ENCODE measurements around the gene ASB3. TPM values are rescaled to one million over a fixed set of nuclear protein-coding genes. Genes with fewer than 3 reads are reported as not detected.

ASB3 gene
- total and polyA plus RNA-seq, 9 of the 15 experiments (the other 6 are each of a cell fraction or from before 2014, with no cell fraction given), result 13.6 to 35.3 (median 18.7) TPM

DNA sequence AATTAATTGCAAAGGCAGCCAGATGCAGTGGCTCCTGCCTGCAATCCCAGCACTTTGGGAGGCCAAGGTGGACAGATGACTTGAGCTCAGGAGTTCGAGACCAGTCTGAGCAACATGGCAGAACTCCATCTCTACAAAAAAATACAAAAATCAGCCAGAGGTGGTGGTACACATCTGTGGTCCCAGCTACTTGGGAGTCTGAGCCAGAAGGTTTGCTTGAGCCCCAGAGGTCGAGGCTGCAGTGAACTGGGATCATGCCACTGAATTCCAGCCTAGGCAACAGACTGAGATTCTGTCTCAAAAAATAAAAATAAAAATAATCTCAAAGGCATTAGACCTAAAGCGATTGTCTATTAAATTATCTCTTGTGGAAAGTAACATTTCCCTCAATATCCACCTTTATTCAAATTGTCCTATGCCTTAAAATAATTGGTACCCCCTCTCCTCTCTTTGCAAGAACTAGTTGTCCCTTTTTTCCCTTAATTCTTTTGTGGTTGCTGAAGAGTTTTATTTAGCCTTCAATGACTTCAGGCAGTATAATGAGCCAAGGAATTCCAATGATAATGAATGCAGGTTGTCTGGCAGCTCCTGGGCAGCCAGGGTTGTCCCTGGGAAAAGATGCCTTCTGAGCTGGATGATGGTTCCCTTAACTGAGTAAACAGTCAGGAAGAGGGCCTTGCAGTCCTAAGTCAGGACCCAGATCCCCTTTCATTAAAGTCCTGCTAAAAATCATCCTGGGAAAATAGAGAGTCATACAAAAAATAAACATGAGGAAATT, 40.8 kb upstream of the ASB3 start (continued):
- no peak for TF ChIP-seq FOXJ2 (tag; IDR thresholded peaks at IDR 0.05)

DNA sequence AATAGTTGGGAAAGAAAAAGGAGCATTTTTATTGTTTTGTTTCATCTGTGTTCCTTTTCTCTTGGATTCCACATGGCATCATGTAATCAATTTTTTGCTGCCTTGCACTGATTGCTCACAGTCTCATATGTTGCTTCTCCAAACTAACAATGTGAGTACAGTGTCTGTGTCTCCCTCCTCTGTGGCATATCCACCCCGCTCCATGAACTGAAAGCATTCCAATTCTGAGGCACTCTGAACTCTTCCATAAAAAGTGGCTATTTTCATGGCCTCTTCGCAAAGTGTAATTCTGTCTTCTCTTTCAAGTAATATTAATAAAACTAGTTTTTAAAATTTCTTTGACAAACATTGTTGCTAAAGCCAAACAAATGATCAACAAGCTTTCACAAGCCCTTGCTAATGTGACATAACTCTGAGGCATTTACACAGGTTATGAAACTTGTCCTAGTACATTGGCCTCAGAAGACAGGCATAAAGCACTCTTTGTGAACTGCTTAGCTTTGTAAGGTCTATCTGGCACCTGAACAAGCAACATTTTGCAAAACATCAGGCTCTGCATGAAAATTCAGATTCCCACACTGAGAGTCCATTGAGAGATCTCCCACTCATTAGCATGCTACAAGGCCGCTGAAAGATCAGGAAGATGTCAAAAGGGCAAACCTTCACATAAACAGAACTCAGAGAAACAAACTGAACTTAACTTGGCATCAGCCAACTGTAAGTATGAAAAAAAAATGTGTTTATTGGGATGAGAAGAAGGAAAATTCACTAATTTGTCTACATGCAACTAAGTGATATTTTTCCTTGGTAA, 40.0 kb upstream of the ASB3 start:
- no peak overlapping the region for H3K27ac ChIP-seq (ENCODE audit: extremely low read depth, low read depth, low read length)
- no peaks in the 10 kb centered on the region for H3K9me1 ChIP-seq (ENCODE audit: control insufficient read depth, insufficient read depth, low read length)
- FAIRE-seq, result no peak
- in situ Hi-C loops (cut with MboI) (no loop called here), intact Hi-C loops (cut with micrococcal nuclease) (loop anchor here (10.0 kb wide), 2 partner anchors 232 to 402 kb away; no protein-coding TSS in a partner anchor)
- no peaks in the 10 kb centered on the region for H3K9me3 ChIP-seq (replicated peaks; ENCODE audit: control insufficient read depth, insufficient read depth, low read depth, low read length)
- WGBS (ENCODE audit: insufficient coverage, low coverage, missing lambda C conversion rate), result 57% methylated on average over 3 of the region's 3 CpGs
- ATAC-seq, result no peak
- BruUV-seq (replicated peaks), result no TSS peak
- ChIA-PET CTCF (ENCODE audit: low intra/inter-chr PET ratio) (no interaction called here), POLR2A (no interaction called here)
- no peaks in the 10 kb centered on the region for H3K36me3 ChIP-seq (ENCODE audit: control insufficient read depth, insufficient read depth, low read length)
- no peak for DNase-seq (ENCODE audit: extremely low read depth in 1 of 4, low spot score in 3 of 4)
- H2AFZ ChIP-seq (ENCODE audit: low read depth, low read length), result no peak overlapping the region
- H3K4me3 ChIP-seq, result no peak overlapping the region
- no peaks in the 10 kb centered on the region for H3K79me2 ChIP-seq (ENCODE audit: control insufficient read depth, insufficient read depth, low read length)
- H3K4me1 ChIP-seq (replicated peaks in 1 of 2; ENCODE audit: control insufficient read depth in 2 of 2, insufficient read depth in 2 of 2, low read length in 2 of 2), result no peaks in the 10 kb centered on the region
- H3K27me3 ChIP-seq (ENCODE audit: control insufficient read depth in 2 of 2, insufficient read depth in 2 of 2, low read length in 2 of 2), result no peaks in the 10 kb centered on the region
- H4K20me1 ChIP-seq (replicated peaks; ENCODE audit: control insufficient read depth, insufficient read depth, low read length), result no peaks in the 10 kb centered on the region
- no peak overlapping the region for H3K4me2 ChIP-seq (ENCODE audit: insufficient read depth, low read length)
- H3K9ac ChIP-seq (ENCODE audit: insufficient read depth in 1 of 2, low read depth in 2 of 2, low read length in 2 of 2), result no peak overlapping the region
- TF ChIP-seq, protein P1, sequence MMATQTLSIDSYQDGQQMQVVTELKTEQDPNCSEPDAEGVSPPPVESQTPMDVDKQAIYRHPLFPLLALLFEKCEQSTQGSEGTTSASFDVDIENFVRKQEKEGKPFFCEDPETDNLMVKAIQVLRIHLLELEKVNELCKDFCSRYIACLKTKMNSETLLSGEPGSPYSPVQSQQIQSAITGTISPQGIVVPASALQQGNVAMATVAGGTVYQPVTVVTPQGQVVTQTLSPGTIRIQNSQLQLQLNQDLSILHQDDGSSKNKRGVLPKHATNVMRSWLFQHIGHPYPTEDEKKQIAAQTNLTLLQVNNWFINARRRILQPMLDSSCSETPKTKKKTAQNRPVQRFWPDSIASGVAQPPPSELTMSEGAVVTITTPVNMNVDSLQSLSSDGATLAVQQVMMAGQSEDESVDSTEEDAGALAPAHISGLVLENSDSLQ (IDR thresholded peaks at IDR 0.05), result no peak
- TF ChIP-seq TRIM24 (IDR thresholded peaks at IDR 0.05) (no peak), CEBPG (CRISPR knock-in tag; IDR thresholded peaks at IDR 0.05) (no peak), CEBPG (tag; conservative IDR thresholded peaks at IDR 0.05 in 1 of 2, IDR thresholded peaks at IDR 0.05 in 1 of 2) (no peak), LCOR (CRISPR knock-in tag; IDR thresholded peaks at IDR 0.05) (no peak), POLR2A (conservative IDR thresholded peaks at IDR 0.05) (no peak), ETV6 (IDR thresholded peaks at IDR 0.05; ENCODE audit: borderline replicate concordance in 1 of 2, low read depth in 2 of 2, low read length in 1 of 2) (no peak), ETV6 (CRISPR knock-in tag; IDR thresholded peaks at IDR 0.05; ENCODE audit: borderline replicate concordance) (no peak)
- TF ChIP-seq, protein P2, sequence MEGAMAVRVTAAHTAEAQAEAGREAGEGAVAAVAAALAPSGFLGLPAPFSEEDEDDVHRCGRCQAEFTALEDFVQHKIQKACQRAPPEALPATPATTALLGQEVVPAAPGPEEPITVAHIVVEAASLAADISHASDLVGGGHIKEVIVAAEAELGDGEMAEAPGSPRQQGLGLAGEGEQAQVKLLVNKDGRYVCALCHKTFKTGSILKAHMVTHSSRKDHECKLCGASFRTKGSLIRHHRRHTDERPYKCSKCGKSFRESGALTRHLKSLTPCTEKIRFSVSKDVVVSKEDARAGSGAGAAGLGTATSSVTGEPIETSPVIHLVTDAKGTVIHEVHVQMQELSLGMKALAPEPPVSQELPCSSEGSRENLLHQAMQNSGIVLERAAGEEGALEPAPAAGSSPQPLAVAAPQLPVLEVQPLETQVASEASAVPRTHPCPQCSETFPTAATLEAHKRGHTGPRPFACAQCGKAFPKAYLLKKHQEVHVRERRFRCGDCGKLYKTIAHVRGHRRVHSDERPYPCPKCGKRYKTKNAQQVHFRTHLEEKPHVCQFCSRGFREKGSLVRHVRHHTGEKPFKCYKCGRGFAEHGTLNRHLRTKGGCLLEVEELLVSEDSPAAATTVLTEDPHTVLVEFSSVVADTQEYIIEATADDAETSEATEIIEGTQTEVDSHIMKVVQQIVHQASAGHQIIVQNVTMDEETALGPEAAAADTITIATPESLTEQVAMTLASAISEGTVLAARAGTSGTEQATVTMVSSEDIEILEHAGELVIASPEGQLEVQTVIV (CRISPR knock-in tag; IDR thresholded peaks at IDR 0.05; ENCODE audit: borderline replicate concordance), result no peak
- TF ChIP-seq, protein P3, sequence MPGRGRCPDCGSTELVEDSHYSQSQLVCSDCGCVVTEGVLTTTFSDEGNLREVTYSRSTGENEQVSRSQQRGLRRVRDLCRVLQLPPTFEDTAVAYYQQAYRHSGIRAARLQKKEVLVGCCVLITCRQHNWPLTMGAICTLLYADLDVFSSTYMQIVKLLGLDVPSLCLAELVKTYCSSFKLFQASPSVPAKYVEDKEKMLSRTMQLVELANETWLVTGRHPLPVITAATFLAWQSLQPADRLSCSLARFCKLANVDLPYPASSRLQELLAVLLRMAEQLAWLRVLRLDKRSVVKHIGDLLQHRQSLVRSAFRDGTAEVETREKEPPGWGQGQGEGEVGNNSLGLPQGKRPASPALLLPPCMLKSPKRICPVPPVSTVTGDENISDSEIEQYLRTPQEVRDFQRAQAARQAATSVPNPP (IDR thresholded peaks at IDR 0.05; ENCODE audit: borderline replicate concordance, insufficient read depth, insufficient read length), result no peak
